Measurements from ENCODE around the gene SMURF1. TPM values are rescaled to one million over a fixed set of nuclear protein-coding genes. Genes with fewer than 3 reads are reported as not detected.
A peak's percentile ranks its signal among the peaks of the same experiment; 100 is the strongest.

Gene SMURF1
- total RNA-seq, 1 experiment from 2014 or later: 42.5 TPM

DNA sequence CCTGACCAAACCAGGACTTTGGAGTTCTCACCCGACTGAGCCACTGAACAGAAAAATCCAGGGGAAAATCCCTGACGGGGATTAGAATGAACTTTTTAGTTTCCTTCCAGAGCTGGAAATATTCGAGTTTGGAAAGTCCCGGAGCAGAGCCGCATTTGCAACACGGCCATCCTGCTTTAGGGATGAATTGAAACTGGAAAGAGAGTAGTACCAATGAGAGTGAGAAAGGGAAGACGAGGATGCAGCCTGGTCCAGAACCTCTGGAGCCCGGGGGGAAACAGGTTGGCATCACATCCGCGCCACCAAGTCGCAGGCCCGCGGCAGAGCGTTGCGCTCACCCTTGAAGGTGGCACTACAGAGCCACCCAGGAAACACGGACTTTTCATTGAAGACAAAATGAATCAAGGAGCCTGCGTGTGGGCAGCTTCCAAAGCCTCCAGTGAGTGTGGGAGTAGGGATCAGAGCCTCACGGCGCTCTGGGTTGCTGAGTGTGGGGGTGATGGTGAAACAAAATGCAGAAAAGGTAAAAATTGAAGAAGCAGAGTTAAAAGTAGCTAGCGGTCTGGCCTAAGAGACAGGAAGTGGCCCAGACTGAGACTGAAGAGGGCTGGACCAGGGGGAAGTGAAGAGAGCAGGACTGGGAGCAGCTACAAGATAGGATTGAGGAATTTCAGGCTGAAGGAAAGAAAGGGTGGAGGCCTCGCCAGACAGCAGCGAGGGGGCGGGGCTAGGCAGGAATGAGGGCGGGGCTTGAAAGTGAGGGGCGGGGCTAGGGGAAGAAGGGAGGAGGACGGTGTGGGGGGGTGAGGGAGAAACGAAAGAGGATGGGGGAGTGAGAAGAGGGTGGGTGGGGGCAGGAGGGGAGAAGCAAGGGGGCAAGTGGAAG is 1.8 kb downstream of the SMURF1 start:
- peak; percentile 89 for DNase-seq (ENCODE audit: low read depth)

- no peak for DNase-seq (ENCODE audit: low read depth)
Measured at GRCh38 chr7:99141334-99141733, 2.6 kb downstream of the SMURF1 start.

DNA sequence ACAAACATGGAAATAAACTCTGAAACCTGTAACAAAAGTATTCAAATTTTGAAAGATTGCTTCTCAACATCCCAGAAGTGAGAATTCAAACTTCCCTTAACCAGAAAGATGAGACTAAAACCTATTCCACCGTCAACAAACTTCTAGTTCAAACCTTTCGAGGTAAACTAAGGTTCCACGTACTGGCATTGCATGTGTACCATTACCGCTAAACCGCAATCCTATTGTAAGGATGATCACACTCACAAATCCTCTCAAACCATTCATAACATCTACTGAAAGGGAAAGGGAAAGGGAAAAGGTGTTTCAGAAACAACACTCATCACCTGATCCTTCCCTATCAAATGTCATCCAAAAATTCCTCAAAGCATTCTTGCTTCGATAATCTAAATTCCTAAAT is 3.1 kb downstream of the SMURF1 start:
- DNase-seq (ENCODE audit: low read depth): no peak

DNA sequence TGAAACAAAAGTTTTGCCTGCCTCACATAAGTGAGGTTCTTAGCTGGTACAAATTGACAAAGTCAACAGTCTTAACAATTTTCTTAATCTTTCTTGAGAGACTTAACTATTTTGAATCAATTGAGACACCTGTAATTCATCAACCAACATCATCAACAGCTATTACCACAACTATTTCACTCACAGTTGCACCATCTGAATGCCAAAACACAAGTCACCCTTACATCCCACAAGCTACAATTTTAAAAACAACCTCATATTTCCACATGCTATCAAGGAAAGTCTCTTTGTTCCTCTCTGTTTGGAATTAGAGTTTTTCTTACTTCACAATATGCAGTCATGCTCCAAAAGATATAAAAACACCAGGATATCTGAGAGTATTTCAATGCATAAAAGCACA is 4.9 kb downstream of the SMURF1 start:
- DNase-seq (ENCODE audit: low read depth): no peak

DNA sequence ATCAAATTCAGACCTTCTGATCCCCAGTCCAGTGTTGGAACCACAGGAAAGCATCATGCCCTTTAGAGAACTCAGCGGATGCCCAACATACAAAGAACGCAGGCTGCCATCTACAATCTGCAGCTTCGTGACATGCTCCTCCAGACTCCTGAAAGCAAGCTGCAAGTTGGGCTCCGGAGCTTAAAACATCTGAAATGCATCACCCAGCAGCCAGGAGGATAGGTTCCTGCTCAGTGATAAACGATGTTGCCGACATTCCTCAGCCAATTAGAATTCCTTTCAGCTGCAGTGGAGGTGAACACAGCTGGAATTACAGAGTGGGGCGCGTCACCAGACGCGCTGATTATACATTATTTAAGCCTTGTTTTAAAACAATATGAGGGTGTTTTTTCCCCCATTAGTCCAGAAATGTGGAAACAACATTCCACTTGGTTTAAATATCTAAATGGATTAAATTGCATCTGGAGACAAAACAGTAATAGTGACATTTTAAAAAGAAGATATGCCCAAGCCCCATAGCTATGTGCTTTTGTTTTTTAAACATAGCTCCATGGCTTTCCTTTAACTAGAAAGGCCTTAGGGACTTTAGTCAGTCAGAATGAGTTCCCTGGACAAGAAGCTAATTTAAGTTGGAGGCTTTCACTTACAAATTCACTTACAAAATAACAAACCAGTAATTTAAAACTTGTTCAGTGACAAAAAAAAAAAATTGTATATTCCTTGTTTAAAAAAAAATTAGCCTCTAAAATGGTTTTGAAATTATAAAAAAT is 6.3 kb downstream of the SMURF1 start:
- DNase-seq (ENCODE audit: low read depth): peak; percentile 76

DNA sequence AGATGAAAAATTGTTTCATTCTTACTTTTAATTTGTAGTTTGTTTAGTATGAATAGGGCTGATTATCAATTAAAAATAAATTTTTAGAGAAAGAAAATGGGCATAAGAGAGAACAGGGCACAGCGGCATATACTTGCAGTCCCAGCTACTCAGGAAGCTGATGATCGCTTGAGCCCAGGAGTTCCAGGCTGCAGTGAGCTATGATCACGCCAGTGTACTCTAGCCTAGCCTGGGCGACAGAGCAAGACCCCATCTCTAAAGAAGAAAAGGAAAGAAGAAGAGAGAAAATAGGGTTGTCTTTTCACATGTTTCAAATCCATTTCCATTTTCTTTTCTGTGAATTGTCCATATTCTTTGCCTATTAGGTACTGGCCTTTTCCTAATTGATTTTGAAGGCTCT is 8.0 kb downstream of the SMURF1 start:
- no peak for DNase-seq (ENCODE audit: low read depth)

DNA sequence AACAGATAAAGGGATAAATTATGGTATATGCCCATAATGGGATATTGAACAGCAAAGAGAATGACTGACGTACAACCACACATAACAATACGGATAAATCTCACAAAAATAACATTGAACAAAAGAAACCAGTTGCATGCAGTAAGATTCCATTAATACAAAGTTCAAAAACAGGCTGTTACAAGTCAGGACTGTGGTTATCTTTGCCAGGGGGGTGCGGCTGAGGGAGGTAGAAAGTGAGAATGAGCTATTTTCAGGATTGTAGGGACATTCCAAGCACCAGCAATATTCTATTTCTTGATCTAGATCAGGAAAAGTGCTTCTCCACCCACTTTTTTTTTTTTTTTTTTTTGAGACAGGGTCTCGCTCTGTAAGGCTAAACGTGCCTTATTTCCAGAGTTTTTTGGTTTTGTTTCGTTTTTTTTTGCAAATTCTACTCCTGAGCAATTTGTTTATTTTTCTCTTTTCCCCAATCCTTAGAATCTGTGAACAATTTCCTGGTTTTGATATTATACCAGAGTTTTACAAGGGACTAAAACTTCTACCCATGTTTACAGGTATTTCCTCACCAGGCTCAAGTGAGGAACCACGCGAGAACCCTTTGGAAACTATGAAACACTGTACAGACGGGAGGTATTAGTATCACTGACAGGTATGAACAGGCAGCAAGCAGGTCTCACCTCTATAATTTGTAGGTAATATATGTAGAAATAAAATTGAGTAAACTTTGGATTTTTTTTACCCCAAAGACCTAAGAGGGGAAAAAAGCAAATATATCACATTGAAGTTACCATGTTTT is 9.9 kb downstream of the SMURF1 start:
- DNase-seq (ENCODE audit: low read depth): no peak

- DNase-seq (ENCODE audit: low read depth): peak; percentile 37
Measured at GRCh38 chr7:99132595-99133321, 11.2 kb downstream of the SMURF1 start.

GRCh38 chr7:99131290-99131689 is 12.6 kb downstream of the SMURF1 start:
- no peak for DNase-seq (ENCODE audit: low read depth)

DNA sequence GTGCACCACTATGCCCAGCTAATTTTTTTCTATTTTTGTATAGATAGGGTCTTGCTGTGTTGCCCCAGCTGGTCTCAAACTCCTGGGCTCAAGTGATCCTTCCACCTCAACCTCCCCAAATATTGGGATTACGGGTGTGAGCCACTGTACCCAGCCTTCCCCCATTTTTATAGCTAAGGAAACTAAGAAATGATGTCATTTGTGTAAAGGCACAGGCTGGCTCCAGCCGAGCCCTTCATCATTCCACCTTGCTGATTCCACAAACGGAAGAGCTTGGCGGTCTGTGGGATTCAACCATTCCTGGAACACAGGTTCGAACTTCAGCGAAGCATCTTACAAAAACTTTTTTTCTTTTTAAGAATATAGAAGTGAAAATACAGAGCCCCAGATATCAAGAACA is 14.4 kb downstream of the SMURF1 start:
- DNase-seq (ENCODE audit: low read depth): no peak

DNA sequence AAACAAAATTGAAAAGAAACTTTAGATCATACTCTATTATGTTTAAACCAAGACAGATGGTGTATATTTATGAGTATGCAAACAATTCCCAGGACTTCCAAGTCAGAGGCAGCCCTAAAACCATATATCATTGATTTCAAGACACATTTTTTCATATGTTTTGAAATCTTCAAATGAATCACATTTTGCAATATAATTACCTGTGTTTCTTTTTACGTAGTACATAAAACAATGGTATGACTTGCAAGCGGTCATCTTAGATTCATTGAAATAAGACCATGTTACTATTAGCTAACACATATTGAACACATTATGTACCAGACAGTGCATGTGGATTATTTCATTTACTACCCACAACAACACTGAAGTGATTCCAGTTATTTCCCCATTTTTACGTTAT is 14.9 kb downstream of the SMURF1 start:
- DNase-seq (ENCODE audit: low read depth): no peak

DNA sequence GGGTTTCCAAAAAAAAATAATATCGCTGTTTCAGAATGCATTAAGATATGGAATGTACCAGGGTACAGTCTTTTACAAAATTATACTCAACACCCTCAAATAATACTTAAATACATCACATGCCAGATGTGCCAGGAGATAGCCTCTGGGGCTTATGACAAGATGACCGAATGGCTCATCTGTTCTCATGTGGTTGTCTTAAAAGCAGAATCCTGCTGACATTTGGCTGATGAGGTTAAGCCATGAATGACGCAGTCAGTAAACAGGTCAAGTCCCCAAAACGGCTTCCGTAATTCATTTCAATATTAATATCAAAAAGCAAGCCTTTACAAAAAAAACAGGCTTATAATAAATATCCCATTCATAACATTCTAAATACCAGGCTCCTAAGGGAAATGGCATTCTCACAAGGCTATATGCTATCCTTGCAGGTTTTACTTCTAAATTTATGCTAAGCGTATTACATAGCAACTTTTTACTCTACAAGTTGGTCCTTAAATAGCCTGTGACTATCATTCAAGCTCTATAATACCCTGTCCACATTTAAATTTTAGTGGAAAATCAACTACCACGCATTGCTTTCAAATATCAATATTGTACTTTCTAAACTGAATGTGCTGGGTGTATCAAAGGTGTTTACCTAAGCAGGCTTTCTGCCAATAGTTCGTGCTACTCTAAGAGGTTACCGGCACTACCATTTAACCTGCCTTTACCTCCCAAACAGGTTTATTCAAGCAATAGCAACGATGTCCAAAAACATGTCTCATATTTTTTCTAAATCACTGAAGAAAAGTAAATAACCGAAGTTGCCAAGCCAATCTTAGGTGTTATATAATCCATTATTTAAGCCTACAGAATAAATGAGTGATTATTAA is 15.6 kb downstream of the SMURF1 start:
- DNase-seq (ENCODE audit: low read depth): no peak

DNA sequence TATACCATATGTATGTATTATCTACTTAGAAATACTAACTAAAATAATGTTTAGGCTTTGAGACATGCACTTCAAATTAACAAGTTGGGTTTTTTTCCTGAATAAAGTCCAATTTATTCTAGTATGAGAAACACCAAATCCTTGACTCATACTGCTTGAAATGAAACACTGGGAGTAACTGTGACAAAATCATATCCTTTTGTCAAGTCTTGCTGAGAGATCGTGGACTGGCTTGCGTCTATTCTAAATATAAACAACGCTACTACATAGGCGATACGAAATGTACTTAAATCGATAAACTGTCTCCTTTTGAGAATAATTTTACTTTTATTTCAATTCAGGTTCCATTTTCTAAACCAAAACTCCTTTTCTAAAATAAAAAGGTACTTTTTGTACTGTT is 16.3 kb downstream of the SMURF1 start:
- no peak for DNase-seq (ENCODE audit: low read depth)

- no peak for DNase-seq (ENCODE audit: low read depth)
Measured at GRCh38 chr7:99126921-99127553, 16.9 kb downstream of the SMURF1 start.

DNA sequence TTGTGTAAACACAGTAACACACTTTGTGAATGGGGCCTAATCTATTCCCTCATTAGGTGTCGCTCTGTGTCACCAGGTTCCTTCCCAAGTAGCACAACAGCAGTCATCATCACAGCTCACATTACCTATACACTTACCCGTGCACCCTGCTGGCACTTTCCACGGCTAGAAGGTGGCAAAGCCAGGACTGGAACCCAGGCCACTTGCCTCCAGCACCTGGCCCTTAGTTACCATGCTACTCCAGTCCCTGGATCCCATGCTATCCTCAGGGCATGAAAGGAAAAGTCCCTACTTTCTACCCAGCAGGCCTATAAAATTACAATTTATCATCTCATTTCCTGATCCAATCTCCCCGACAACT is 18.4 kb downstream of the SMURF1 start:
- DNase-seq (ENCODE audit: low read depth): no peak

- peak; percentile 36 for DNase-seq (ENCODE audit: low read depth)
Measured at GRCh38 chr7:99124751-99125504, 19.0 kb downstream of the SMURF1 start.

DNA sequence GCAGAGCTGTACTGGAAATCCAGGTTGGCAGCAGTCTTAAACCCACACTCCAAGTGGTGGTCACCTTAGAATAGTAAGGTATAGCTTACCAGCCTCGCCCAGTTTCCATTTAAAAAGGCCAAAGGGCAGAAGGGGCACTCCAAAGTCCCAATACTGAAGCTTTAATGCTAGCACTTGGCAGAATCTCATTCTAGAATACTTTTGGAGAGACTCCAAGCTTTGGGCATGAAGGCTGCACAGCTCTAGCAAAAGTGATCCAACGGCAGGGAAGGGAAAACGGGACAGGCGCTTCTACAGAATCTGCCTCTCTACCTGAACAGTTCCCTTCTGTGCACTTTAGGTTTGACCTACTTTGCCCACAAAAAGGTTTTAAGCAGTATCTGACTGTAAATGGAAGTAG is 19.7 kb downstream of the SMURF1 start:
- DNase-seq (ENCODE audit: low read depth): no peak

GRCh38 chr7:99123571-99124033 is 20.3 kb downstream of the SMURF1 start:
- no peak for DNase-seq (ENCODE audit: low read depth)

DNA sequence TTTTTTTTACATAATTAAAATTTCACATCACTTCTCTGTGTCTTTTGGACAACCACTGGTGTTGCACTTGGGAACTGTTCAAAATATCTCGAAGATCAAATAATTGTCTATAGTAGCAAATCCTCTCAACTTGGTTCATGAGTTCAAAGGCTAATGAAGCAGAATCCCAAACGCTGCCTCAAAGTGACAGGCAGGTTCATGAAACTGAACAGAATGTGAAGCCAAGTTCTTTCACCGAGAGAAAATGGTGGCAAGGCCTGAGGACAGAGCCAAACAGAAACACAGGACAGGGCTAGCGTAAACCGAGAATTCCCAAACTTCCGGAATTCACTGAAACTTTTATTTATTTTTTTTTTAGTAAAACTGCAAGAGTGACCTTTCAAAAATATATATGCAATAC is 21.1 kb downstream of the SMURF1 start:
- no peak for DNase-seq (ENCODE audit: low read depth)
